Tibial artery (tissue), 4 donors: ENCODE data around the gene NXF1.
"Not testable (repeated sequence)": the region's sequence is repeated elsewhere in the genome, so short reads cannot be mapped to it uniquely, and the experiment has no call there.

Source experiments
- DNase-seq, 2 donors: peaks; one replicate each; pipeline ENCODE4 v3.0.0-alpha.2; 2019
- H3K27ac ChIP-seq, 2 donors: fragments of 200-600 bp; sonication (generic) in 1 of 2; 1 replicate in 1 of 2; 2 replicates in 1 of 2; pipeline ENCODE4 v1.5.1; 2018 to 2019; ENCODE audit warnings: mild to moderate bottlenecking in 1 of 2
- H3K27me3 ChIP-seq, 2 donors: fragments of 200-600 bp; sonication (generic) in 1 of 2; one replicate each; pipeline versions ENCODE4 v1.5.1 to v1.6.0; 2016 to 2019
- H3K36me3 ChIP-seq, 3 donors: fragments of 200-600 bp; sonication (generic) in 2 of 3; one replicate each; pipeline ENCODE4 v1.5.1; 2016 to 2019; ENCODE audit warnings: mild to moderate bottlenecking in 2 of 3
- H3K4me1 ChIP-seq, 4 donors: fragments of 200-600 bp; sonication (generic) in 2 of 4; 1 replicate in 3 of 4; 2 replicates in 1 of 4; pipeline ENCODE4 v1.5.1; 2016 to 2019
- H3K4me3 ChIP-seq, 2 donors: fragments of 200-600 bp; sonication (generic) in 1 of 2; 1 replicate in 1 of 2; 2 replicates in 1 of 2; pipeline ENCODE4 v1.5.1; 2018 to 2019; ENCODE audit warnings: mild to moderate bottlenecking in 2 of 2
- H3K9me3 ChIP-seq, 3 donors: fragments of 200-600 bp; sonication (generic) in 1 of 3; one replicate each; pipeline ENCODE4 v1.5.1; 2016 to 2019
- CTCF ChIP-seq, 2 experiments: fragments of 200-600 bp in 1 of 2; fragments of 450-650 bp in 1 of 2; IDR thresholded peaks; one replicate each; pipeline ENCODE4 v1.5.1; 2017 to 2019; ENCODE audit warnings: antibody characterized with exemption in 2 of 2, mild to moderate bottlenecking in 1 of 2, moderate library complexity in 1 of 2
- intact Hi-C: fragments of 100-400 bp; cut with DNase I; formaldehyde crosslinking; loops from one replicate; pipeline ENCODE4 v1.15.0; 2023; ENCODE audit warnings: low total_unique reads

NXF1 gene

GRCh38 chr11:62752177-62752785 lies 53.0 kb downstream of the NXF1 start:
- intact Hi-C loops, result no loop called here
- no peaks in the 10 kb centered on the region for H3K27me3 ChIP-seq

GRCh38 chr11:62749931-62750330 lies 55.3 kb downstream of the NXF1 start:
- Histone ChIP-seq H3K36me3 (peaks cover 0 to 28% (median 0%) of the 10 kb centered on the region in 3 donors), H3K4me1 (peaks cover 0 to 25% (median 18%) of the 10 kb centered on the region in 4 donors)
- intact Hi-C loops, H3K9me3 ChIP-seq, H3K27me3 ChIP-seq, DNase-seq, H3K4me3 ChIP-seq, H3K27ac ChIP-seq: not testable (repeated sequence)

More at GRCh38 chr11:62752177-62752785, 53.0 kb downstream of the NXF1 start:
- H3K4me3 ChIP-seq, result no peak overlapping the region
- DNase-seq, result no peak
- no peak overlapping the region for H3K27ac ChIP-seq
- no peaks in the 10 kb centered on the region for H3K9me3 ChIP-seq
- no peak for TF ChIP-seq CTCF (IDR thresholded peaks at IDR 0.05)
- peaks cover 0 to 28% (median 0%) of the 10 kb centered on the region in 3 donors for H3K36me3 ChIP-seq
- peaks cover 0 to 25% (median 18%) of the 10 kb centered on the region in 4 donors for H3K4me1 ChIP-seq

DNA sequence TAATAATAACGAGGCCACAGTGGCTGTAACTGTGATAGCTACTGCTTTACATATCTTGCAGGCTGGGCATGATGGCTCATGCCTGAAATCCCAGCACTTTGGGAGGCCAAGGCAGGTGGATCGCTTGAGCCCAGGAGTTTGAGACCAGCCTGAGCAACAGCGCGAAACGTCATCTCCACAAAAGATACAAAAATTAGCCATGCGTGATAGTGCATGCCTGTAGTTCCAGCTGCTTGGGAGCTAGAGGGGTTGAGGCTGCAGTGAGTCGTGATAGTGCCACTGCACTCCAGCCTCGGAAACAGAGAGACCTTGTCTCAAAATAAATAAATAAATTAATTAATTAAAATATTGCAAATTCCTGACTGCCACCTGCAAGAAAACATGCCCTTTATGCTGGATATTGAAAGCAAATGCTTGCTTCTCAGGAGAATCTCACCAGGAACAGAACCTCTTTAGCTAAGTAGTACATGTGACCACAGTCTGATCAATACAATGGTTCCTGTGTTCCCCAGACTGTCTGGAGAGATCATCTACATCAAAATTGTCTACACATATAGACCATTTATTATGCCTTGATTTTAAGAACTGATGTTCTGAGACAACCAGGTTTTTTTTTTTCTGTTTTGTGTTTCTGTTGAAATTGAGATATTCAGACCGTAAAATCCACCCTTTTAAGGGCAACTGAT lies 57.6 kb downstream of the NXF1 start:
- intact Hi-C loops, result no loop called here
- Histone ChIP-seq H3K4me1 (peaks cover 0 to 13% (median 7%) of the 10 kb centered on the region in 4 donors), H3K36me3 (peaks cover 0 to 20% (median 0%) of the 10 kb centered on the region in 3 donors), H3K9me3 (no peaks in the 10 kb centered on the region), H3K27ac (no peak overlapping the region), H3K4me3 (no peak overlapping the region), H3K27me3 (no peaks in the 10 kb centered on the region)
- DNase-seq, result no peak
- TF ChIP-seq CTCF (IDR thresholded peaks at IDR 0.05), result no peak
